GM18499 (cell line): ENCODE measurements around the gene STK38.
"Not testable (repeated sequence)": the region's sequence is repeated elsewhere in the genome, so short reads cannot be mapped to it uniquely, and the experiment has no call there.

Experiments used
- ATAC-seq: cut with Tn5 transposase; IDR thresholded peaks from one replicate; pipeline ENCODE4 v1.9.1; 2021; ENCODE audit warnings: moderate number of reproducible peaks; ENCODE audit not compliant: insufficient read depth, unreplicated experiment

The STK38 gene

DNA sequence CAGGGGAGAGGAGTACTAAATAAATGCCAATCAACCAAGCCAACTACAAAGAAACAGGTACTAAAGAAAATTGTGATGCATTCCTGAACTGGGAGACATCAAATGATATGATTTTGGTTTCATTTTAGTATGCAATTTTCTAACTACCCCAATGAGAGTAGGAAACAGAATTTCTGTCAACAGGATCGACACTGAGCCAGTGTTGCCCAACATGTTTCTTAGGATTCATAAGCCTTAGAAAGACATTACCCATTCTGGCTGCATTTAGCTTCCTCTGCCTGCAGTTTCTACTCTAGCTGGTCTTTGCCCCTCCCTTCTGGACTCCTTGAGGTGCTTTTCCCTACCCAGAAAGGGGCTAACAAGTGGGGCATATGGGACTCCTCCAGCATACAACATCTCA lies 54.7 kb downstream of the STK38 start:
- no peak for ATAC-seq

DNA sequence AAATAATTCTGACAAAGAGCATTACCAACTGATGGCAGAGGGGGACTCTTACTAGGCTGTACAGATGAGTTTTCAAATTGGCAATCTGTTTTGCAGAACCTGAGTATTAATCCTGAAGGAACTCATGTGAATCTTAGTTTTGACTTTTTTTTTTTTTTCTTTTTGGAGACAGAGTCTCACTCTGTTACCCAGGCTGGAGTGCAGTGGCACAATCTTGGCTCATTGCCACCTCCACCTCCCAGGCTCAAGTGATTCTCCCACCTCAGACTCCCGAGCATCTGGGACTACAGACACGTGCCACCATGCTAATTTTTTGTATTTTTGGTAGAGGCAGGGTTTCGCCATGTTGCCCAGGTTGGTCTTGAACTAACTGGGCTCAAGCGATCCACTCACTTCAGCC lies 55.2 kb downstream of the STK38 start:
- no peak for ATAC-seq

DNA sequence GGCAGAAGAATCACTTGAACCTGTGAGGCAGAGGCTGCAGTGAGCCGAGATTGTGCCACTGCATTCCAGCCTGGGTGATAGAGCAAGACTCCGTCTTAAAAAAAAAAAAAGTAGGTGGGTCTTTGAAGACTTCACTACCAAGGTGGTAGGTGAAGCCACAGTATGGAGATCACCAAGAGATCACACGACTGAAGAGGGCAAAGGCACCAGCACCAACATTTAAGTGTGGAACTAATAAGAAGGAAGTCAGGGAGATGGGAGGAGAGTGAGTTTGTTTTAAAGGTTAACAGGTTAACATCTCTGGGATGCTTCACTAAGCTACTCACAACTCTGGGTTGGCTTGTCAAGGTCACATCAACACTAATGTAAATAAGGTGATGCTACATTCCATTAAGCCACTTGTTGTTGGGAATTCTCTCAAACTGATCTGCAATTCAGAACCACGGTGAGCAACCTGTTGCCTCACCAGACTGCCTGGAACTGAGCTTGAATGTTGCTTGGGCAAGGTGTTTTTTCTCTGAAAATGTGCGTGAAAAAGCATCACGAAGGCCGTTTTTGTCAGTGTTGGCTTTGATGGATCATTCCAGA lies 55.8 kb downstream of the STK38 start:
- no peak for ATAC-seq

DNA sequence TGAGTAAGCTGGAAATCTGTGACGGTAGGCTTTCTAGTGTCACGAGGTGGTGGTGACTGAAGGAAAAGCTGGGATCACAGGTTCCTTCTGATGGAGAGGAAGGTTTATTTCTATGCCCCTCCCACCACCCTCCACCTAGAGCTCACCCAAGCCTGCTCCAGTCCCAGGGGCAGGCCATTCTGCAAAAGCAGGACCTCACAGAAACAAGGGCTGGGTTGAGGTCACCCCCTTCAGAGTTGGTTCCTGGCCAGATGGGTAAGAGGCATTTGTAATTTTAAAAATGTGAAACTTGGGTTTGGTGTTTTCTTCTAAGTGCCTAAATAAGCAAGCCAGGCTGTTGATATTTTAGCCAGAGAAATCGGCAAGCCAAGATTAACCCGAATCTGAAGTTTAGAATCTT lies 57.9 kb downstream of the STK38 start:
- no peak for ATAC-seq

DNA sequence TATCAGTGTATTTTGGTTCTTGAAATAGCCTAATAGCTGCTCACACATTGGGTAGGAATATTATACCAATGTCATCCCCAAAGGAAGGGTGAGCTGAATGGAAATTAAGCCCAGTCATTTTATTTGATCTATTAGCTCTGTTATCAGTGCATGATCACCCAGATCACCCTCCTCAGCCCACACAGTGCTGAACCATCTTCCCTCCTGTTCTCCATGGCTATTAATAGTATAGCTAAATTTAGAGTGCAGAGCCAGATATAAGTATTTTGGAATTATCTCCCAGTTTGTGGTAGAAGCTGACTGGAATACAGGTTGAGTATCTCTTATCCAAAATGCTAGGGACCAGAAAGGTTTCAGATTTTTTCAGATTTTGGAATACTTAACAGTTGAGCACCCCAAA lies 59.1 kb downstream of the STK38 start:
- no peak for ATAC-seq

DNA sequence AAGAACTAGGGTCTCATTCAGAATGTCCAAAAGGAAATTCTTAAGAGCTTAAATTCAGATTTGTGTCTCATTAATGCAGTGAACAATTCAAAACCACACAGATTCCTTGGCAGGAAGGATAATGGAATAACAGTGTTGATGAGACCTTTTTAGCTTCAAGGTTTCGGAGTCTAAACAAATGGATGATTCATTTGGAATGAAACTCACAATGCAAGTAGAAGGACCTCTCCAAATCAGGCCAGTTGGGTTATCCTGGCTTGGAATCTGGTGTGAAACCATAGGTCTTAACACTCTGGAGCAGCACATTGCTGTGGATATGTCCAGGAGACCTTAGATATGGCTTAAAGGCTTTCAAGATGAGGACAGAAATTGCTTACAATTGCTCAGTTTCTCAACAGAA lies 59.6 kb downstream of the STK38 start:
- no peak for ATAC-seq

DNA sequence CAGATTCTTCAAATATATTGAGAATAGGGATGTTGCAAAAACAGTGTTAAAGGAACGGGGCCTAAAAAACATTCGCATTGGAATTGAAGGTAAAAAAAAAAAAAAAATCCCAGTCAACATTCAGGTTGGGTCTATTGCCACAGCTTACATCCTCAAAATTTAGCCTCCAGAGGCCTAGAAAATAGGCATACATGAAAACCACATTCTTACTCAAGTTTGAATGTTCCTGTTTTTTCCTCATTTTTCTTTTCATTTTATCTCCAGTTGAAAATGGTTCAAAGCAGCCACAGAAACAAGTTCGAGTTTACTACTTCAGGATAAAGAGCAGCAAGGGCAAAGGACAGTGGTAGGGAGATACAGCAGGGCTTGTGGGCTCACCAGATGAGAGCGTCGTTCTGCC lies 62.5 kb downstream of the STK38 start:
- no peak for ATAC-seq

DNA sequence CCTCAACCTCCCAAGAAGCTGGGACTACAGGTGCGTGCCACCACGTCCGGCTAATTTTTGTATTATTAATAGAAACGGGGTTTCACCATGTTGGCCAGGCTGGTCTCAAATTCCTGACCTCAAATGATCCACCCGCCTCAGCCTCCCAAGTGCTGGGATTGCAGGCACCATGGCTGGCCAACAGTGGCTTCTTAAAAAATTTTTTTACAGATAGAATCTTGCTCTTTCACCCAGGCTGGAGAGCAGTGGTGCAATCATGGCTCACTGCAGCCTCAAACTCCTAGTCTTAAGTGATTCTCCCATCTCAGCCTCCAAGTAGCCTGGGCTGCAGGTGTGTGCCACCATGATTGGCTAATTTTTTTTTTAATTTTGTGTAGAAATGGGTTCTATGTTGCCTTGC lies 64.0 kb downstream of the STK38 start:
- not testable (repeated sequence) for ATAC-seq

DNA sequence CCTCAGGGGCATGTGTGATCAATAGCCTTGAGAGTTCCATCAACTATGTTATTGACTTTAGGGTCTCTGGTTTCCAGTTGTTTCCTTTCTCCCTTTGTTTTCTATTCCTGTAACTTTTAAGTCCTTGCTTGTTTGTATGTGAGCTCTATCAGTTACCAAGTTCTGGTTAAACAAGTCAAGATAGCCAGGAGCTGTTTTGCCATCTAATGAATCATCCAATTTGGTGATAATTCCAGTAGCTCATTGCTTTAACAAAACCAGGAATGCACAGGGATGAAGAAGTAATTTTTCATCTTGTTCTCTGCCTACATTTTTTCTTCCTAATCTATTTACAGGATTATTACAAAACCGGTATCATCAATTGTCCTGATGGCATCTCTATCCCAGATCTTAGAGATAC lies 68.0 kb downstream of the STK38 start:
- no peak for ATAC-seq

DNA sequence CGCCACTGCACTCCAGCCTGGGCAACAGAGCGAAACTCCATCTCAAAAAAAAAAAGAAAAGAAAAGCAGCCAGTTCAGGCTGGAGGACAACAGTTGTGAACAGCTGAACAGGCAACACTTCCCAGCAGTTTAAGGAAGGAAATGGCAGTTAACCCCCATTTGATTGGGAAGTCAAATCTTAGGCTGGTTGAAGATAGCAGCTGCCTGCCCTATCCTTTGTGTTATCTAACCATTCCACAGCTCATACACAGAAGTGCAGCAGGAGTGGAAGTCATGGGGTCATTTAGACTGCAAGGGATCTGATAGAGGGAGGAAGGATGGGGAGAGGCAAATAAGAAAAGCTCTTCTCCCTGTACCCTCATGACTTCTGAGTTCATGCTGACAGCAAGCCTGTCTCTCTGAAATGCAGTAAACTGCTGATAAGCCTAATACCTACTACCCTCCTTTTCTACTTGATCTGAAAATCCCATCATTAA lies 69.2 kb downstream of the STK38 start:
- no peak for ATAC-seq

DNA sequence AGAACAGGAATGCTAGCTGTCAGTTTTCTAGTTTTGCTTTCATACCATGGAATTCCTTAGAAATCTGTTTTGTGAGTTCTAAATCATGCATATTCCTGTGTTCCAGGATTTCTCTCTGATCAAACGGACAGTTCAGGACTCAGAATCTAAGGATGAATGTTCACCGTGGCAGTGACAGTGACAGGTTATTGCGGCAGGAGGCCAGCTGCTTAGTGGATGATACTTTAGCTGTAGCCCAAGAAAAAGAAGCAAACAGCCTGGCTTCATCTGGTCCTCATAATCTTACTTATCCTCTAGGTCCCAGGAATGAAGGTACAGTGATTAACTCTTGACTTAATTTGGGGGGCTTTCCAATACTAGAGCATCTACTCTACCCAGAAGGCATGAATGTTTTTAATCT lies 77.3 kb downstream of the STK38 start:
- no peak for ATAC-seq

DNA sequence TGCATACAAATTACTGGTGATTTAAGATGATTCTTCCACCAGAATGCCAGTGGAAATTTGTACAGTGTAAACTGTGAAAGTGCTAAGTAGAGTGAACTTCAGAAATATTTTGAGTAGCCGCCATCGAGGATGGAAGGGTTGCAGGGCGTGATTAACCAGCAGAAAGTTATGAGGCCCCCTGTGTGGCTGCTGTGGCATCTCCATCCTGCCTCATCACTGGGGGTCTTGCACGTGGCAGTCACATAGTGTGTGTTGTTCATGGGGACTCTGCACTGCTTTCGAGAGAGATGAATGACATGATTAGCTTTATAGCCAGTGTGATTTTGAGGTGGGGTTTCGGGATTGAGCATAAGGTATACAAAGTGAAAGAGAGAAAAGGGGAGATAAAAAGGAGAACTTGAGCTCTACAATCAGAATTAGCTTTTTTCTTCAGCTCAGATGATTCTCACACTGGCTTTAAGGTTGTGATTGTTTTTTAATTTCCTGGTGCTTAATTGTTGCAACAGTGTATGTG lies 78.1 kb downstream of the STK38 start:
- no peak for ATAC-seq

DNA sequence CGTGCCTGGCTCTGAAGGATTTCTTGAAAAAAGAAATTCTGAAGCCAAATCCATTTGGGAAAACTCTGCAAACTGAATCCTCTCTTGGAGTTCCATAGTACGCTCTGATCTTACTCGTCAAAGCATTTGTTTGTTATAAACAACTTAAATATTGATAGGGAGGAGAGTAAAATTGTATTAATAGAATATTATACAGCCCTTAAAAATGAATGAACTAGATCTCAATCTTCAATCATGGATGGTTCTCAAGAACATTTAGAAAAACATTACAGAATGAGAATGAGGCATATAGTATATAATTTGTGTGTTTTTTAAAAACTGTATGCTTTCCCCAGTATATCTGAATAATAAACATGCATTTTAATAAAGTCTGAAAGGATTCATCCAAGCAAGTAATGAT lies 79.7 kb downstream of the STK38 start:
- no peak for ATAC-seq

DNA sequence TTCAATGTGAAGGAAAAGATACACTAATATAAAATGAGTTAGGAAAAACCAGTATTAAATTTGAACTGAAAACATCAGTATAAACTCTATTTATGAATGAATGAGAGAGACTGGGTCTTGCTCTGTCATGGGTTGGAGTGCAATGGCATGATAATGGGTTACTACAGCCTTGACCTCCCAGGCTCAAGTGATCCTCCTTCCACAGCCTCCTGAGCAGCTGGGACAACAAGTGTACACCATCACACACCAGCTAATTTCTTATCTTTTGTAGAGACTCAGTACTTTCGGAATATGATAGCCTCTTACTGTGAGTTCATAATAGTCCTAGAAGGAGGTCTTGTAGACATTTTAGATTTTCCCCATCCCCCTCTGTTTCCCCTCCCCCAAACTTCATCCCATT lies 83.0 kb downstream of the STK38 start:
- no peak for ATAC-seq

DNA sequence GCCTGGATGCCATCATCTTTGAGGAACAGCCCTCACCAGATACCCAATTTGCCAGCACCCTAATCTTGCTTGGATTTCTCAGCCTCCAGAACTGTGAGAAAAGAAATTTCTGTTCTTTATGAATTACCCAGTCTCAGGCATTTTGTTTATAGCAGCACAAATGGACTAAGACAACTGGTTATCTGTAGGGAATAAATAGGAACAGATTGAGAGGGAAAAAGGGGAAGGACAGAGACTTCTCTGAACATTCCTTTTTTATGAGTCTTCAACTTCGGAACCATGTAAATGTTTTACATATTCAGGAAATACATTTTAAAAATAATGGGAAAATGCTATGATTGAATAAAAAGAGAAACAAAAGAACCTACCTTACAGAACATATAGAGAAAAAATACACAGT lies 83.6 kb downstream of the STK38 start:
- no peak for ATAC-seq

DNA sequence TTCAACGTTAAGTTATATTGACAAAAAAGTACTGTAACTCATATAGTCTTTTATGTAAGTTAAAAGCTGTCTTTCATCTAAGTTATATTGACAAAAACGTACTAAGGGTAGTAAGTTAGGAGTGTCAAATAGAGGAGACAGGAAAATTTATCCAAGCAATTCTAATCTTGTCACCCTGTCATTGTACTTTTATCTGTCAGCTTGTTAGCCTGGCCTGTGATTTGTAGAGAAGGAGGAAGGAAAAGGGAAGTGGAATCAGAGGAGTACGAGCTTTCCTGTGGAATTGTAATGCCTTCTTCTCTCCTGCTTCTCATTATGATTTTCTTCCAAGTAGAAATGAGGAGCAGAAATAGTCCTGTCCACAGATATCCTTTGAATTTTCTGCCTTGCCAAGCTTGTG lies 85.6 kb downstream of the STK38 start:
- no peak for ATAC-seq

DNA sequence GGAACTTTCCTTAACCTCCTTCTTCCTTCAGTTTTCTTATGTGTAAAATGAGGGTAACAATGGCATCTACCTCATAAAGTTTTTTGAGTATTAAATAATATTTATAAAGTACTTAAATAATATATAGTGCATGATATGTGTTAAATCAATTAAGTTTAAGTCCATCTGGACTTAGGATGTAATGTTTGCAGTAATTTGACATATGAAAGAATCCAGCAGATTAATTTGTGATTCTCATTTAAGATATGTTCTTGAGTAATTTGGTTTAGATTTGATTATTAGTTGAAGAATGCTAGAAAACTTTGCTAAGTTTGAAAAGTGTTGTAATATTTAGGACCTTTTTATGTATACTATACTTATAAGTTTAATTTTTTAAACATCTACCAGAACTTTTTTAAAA lies 86.4 kb downstream of the STK38 start:
- ATAC-seq: no peak

DNA sequence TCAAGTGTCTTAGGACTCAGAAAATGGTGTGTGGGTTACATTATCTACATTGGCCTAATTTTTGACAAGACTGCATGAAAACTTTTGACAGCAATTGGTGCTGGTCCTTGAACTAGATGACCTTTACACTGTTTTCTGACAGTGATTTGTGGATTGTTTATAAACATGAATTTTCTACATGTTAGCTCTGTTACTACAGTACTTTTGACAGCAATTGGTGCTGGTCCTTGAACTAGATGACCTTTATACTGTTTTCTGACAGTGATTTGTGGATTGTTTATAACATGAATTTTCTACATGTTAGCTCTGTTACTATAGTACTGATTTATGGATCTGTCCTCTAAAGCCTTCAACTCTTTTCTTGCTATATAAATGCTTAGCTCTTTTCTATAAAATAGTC lies 87.8 kb downstream of the STK38 start:
- ATAC-seq: no peak

DNA sequence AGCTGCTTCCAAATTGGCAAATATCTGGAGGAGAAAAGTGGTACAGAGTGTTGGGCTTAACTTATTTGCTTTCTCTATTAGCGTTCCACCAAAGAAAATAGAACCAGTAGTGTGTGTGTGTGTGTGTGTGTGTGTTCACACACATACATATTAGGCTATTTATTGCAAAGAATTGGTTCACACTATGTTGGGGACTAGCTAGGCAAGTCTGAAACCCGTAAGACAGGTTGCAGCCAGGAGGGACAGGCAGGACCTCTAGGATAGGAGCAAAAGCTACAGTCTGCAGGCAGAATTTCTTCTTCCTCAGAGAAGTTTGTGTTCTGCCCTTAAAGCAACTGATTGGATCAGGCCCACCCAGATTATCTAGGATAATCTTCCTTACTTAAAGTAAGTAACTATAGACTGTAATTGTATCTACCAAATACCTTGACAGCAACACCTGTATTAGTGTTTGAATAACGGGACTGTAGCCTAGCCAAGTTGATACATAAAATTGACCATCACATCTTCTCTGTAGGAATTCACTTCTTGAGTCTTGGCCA lies 91.7 kb downstream of the STK38 start:
- ATAC-seq: no peak

DNA sequence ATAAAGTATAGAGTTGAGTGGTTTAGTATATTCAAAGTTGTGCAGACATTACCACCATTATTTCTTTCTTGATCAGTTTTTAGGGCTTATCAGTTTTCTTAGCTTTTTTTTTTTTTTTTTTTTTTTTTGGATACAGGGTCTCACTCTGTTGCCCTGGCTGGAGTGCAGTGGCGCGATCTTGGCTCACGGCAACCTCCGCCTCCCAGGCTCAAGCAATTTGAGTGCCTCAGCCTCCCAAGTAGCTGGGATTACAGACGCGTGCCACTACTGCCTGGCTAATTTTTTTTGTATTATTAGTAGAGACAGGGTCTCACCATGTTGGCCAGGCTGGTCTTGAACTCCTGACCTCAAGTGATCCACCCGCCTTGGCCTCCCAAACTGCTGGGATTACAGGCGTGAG lies 94.4 kb downstream of the STK38 start:
- ATAC-seq: not testable (repeated sequence)

DNA sequence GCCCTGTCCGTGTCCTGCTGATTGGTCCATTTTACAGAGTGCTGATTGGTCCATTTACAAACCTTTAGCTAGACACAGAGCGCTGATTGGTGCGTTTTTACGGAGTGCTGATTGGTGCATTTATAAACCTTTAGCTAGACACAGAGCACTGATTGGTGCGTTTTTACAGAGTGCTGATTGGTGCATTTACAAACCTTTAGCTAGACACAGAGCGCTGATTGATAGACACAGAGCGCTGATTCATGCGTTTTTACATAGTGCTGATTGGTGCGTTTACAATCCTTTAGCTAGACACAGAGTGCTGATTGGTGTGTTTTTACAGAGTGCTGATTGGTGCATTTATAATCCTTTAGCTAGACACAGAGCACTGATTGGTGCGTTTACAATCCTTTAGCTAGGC lies 98.1 kb downstream of the STK38 start:
- ATAC-seq: not testable (repeated sequence)

DNA sequence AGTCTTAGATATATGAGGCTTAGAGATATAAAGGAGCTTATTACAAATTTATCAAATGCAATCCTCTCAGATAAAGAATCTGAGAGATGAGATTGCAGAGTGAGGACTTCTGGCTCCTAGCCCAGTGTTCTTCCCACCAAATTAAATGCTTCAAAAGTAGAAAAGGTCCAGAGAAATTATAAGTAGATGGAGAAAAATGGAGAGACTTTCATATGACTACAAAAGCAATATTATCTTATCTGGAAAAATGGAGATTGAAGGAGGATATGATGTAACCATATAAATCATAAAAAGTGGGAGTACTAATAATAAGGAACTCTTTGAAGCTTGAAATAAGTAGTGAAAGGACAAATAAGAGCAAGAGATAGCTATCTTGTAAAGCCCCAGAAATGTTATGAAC lies 101.7 kb downstream of the STK38 start:
- no peak for ATAC-seq
